RWPE2 (cell line): Measurements from ENCODE around the gene NUP210.
A peak's percentile ranks its signal among the peaks of the same experiment; 100 is the strongest.

Experiments
- ATAC-seq: fragments of 200-7000 bp; cut with Tn5 transposase; 3 replicates; pipeline ENCODE4 v1.9.1; 2021; ENCODE audit warnings: low read depth
- DNase-seq: peaks from one replicate; pipeline ENCODE4 v3.0.0-alpha.2; 2020; ENCODE audit warnings: low spot score
- H3K27ac ChIP-seq: fragments of 450-650 bp; 2 replicates; pipeline ENCODE4 v1.5.1; 2017; ENCODE audit warnings: mild to moderate bottlenecking; ENCODE audit not compliant: poor library complexity, severe bottlenecking
- H3K27me3 ChIP-seq: fragments of 250-450 bp; sonication (Bioruptor Pico); 2 replicates; pipeline ENCODE4 v1.5.1; 2021; ENCODE audit warnings: mild to moderate bottlenecking, moderate library complexity; ENCODE audit not compliant: insufficient read depth, poor library complexity, severe bottlenecking
- H3K36me3 ChIP-seq: fragments of 250-450 bp; sonication (Bioruptor Pico); 2 replicates; pipeline ENCODE4 v1.5.1; 2020; ENCODE audit warnings: low read depth, mild to moderate bottlenecking, moderate library complexity
- H3K4me1 ChIP-seq: fragments of 250-450 bp; sonication (Bioruptor Pico); 2 replicates; pipeline ENCODE4 v1.5.1; 2021; ENCODE audit warnings: mild to moderate bottlenecking, moderate library complexity; ENCODE audit not compliant: insufficient read depth, poor library complexity, severe bottlenecking
- H3K4me3 ChIP-seq: fragments of 250-450 bp; sonication (Bioruptor Pico); 2 replicates; pipeline ENCODE4 v1.5.1; 2021; ENCODE audit warnings: mild to moderate bottlenecking, moderate library complexity; ENCODE audit not compliant: severe bottlenecking
- H3K9me3 ChIP-seq: fragments of 250-450 bp; sonication (Bioruptor Pico); 2 replicates; pipeline ENCODE4 v1.5.1; 2021; ENCODE audit warnings: mild to moderate bottlenecking, moderate library complexity; ENCODE audit not compliant: severe bottlenecking
- CTCF ChIP-seq: fragments of 450-650 bp; IDR thresholded peaks from one replicate; pipeline ENCODE4 v1.5.1; 2017; ENCODE audit warnings: mild to moderate bottlenecking, moderate library complexity; ENCODE audit not compliant: poor library complexity, severe bottlenecking

The NUP210 gene

GRCh38 chr3:13341229-13341905 lies 78.8 kb downstream of the NUP210 start:
- TF ChIP-seq CTCF, result no peak

GRCh38 chr3:13339833-13340232 lies 80.3 kb downstream of the NUP210 start:
- Histone ChIP-seq H3K27me3 (no peaks in the 10 kb centered on the region), H3K36me3 (no peaks in the 10 kb centered on the region), H3K4me3 (no peak overlapping the region), H3K9me3 (no peaks in the 10 kb centered on the region), H3K4me1 (no peaks in the 10 kb centered on the region), H3K27ac (no peak overlapping the region)
- ATAC-seq (no peak), DNase-seq (no peak)
- TF ChIP-seq CTCF, result no peak

More at GRCh38 chr3:13341229-13341905, 78.8 kb downstream of the NUP210 start:
- ATAC-seq (no peak), DNase-seq (no peak)
- H3K9me3 ChIP-seq, result no peaks in the 10 kb centered on the region
- no peaks in the 10 kb centered on the region for H3K4me1 ChIP-seq
- no peak overlapping the region for H3K27ac ChIP-seq
- no peak overlapping the region for H3K4me3 ChIP-seq
- no peaks in the 10 kb centered on the region for H3K27me3 ChIP-seq
- no peaks in the 10 kb centered on the region for H3K36me3 ChIP-seq

- no peaks in the 10 kb centered on the region for H3K36me3 ChIP-seq
- no peaks in the 10 kb centered on the region for H3K4me1 ChIP-seq
- no peak overlapping the region for H3K4me3 ChIP-seq
- no peak for DNase-seq
- no peaks in the 10 kb centered on the region for H3K27me3 ChIP-seq
- TF ChIP-seq CTCF, result no peak
- H3K27ac ChIP-seq, result no peak overlapping the region
- no peak for ATAC-seq
- no peaks in the 10 kb centered on the region for H3K9me3 ChIP-seq
These were observed 81.1 kb downstream of the NUP210 start for GRCh38 chr3:13338996-13339395.

GRCh38 chr3:13338231-13338630 lies 81.9 kb downstream of the NUP210 start:
- H3K36me3 ChIP-seq, result no peaks in the 10 kb centered on the region
- H3K27me3 ChIP-seq, result no peaks in the 10 kb centered on the region
- no peaks in the 10 kb centered on the region for H3K4me1 ChIP-seq
- no peak overlapping the region for H3K27ac ChIP-seq
- ATAC-seq (0 out of 3 replicates have a peak, but pooled peaks have one; percentile 32), DNase-seq (no peak)
- no peaks in the 10 kb centered on the region for H3K9me3 ChIP-seq
- H3K4me3 ChIP-seq, result no peak overlapping the region
- TF ChIP-seq CTCF, result no peak

GRCh38 chr3:13336592-13336991 lies 83.5 kb downstream of the NUP210 start:
- ATAC-seq, result no peak
- Histone ChIP-seq H3K36me3 (no peaks in the 10 kb centered on the region), H3K27me3 (no peaks in the 10 kb centered on the region), H3K27ac (no peak overlapping the region), H3K9me3 (no peaks in the 10 kb centered on the region), H3K4me1 (no peaks in the 10 kb centered on the region), H3K4me3 (no peak overlapping the region)
- no peak for DNase-seq
- TF ChIP-seq CTCF, result no peak
